HEK293 (cell line): ENCODE results near the gene SPRY4.

Source experiments
- BCL11B ChIP-seq: fragments of 450-650 bp; formaldehyde crosslinking; IDR thresholded peaks from 2 replicates; pipeline ENCODE4 v1.5.1; 2016; ENCODE audit warnings: low read depth, missing biosample characterization, missing genetic modification characterization
- KLF1 ChIP-seq: fragments of 450-650 bp; formaldehyde crosslinking; IDR thresholded peaks from 2 replicates; pipeline ENCODE4 v1.5.1; 2016; ENCODE audit warnings: missing biosample characterization, missing genetic modification characterization
- RBAK ChIP-seq: fragments of 450-650 bp; formaldehyde crosslinking; IDR thresholded peaks from 2 replicates; pipeline ENCODE4 v1.5.1; 2016; ENCODE audit warnings: missing biosample characterization, missing genetic modification characterization
- SETDB1 ChIP-seq: IDR thresholded peaks from one replicate; pipeline ENCODE4 v1.6.1; 2017; ENCODE audit warnings: mild to moderate bottlenecking, low read length, moderate library complexity, mixed read lengths; ENCODE audit not compliant: insufficient read length
- ZNF510 ChIP-seq: fragments of 450-650 bp; formaldehyde crosslinking; IDR thresholded peaks from 2 replicates; pipeline ENCODE4 v1.5.1; 2018; ENCODE audit warnings: mild to moderate bottlenecking, missing genetic modification characterization, missing biosample characterization; ENCODE audit not compliant: insufficient replicate concordance
- ZNF610 ChIP-seq: fragments of 450-650 bp; formaldehyde crosslinking; IDR thresholded peaks from 2 replicates; pipeline ENCODE4 v1.5.1; 2016; ENCODE audit warnings: missing biosample characterization, missing genetic modification characterization, borderline replicate concordance

- no peak for TF ChIP-seq BCL11B
- no peak for TF ChIP-seq ZNF610
- no peak for TF ChIP-seq RBAK (tag by site-specific recombination)
- no peak for TF ChIP-seq ZNF510 (tag by site-specific recombination)
- TF ChIP-seq KLF1 (tag by site-specific recombination) = no peak
- TF ChIP-seq SETDB1 = no peak
Observed at GRCh38 chr5:142262683-142263082, 62.1 kb downstream of the SPRY4 start.
